Measurements from ENCODE around the gene AFAP1L1. TPM values are rescaled to one million over a fixed set of nuclear protein-coding genes. Genes with fewer than 3 reads are reported as not detected.

Gene AFAP1L1
- total RNA-seq, 4 donors from 2014 or later, result 10.3 to 20.6 (median 14.0) TPM

- WGBS, 2 donors (ENCODE audit: low coverage in 1 of 2), result 47 to 83% methylated on average over 1 to 10 of the region's 12 CpGs
- no peaks in the 10 kb centered on the region for H3K9me3 ChIP-seq
- peaks cover 0 to 77% (median 13%) of the 10 kb centered on the region in 3 donors for H3K4me1 ChIP-seq
- ATAC-seq, result peak; percentile 48
- peak overlapping the region; percentile 35 to 93 (median 74) for H3K27ac ChIP-seq
- no peaks in the 10 kb centered on the region for H3K36me3 ChIP-seq
- TF ChIP-seq POLR2AphosphoS5 (IDR thresholded peaks at IDR 0.05) (no peak), CTCF (IDR thresholded peaks at IDR 0.05) (peak in 3 of 4 experiments; percentile 61 to 73 (median 62)), EP300 (IDR thresholded peaks at IDR 0.05) (no peak), POLR2A (IDR thresholded peaks at IDR 0.05) (no peak)
- H3K27me3 ChIP-seq, result no peaks in the 10 kb centered on the region
- H3K4me3 ChIP-seq, result no peak overlapping the region
Measured at GRCh38 chr5:149371296-149371962, 99.8 kb downstream of the AFAP1L1 start.

DNA sequence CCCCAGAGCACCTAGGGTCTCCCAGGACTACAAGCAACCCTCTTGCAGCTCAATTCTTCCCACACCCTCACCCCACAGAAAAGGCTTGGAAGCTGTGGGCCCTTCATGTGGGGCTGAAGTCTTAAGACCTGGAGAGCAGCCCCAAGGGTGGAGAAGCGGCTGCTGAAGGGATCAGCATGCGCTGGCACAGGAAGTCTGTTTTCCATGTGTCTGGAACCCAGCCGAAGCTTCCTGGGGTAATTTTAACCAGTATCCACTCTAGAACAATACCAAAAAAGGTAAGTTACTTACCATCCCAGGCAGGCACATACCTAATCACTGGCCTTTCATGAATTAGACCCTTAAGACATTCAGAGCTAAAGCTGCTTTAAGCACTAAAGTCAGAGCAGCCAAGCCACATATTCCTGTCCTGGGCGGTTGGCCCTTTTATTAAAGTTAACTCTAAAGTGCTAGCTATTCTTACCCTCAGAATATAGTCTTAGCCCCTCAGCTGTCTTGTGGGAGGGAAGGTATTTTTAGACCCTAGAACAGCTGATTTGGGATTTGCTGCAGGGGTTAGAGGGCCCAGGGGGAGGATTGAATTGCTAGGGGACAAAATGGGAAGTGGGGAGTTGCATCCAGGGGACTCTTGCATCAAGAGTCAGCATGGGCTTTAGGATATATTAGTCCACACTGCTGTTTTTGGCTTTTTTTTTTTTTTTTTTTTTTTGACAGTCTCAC lies 100.6 kb downstream of the AFAP1L1 start:
- WGBS, 2 donors (ENCODE audit: low coverage in 1 of 2), result 33 to 37% methylated on average over 1 to 3 of the region's 4 CpGs
- Histone ChIP-seq H3K27me3 (no peaks in the 10 kb centered on the region), H3K36me3 (no peaks in the 10 kb centered on the region), H3K4me1 (peaks cover 0 to 73% (median 13%) of the 10 kb centered on the region in 3 donors), H3K27ac (peak overlapping the region; percentile 35 to 93 (median 74)), H3K9me3 (no peaks in the 10 kb centered on the region), H3K4me3 (no peak overlapping the region)
- TF ChIP-seq EP300 (IDR thresholded peaks at IDR 0.05), result no peak
- peak; percentile 34 for TF ChIP-seq POLR2AphosphoS5 (IDR thresholded peaks at IDR 0.05)
- no peak for TF ChIP-seq CTCF (IDR thresholded peaks at IDR 0.05)
- no peak for TF ChIP-seq POLR2A (IDR thresholded peaks at IDR 0.05)
- ATAC-seq, result peak; percentile 15

DNA sequence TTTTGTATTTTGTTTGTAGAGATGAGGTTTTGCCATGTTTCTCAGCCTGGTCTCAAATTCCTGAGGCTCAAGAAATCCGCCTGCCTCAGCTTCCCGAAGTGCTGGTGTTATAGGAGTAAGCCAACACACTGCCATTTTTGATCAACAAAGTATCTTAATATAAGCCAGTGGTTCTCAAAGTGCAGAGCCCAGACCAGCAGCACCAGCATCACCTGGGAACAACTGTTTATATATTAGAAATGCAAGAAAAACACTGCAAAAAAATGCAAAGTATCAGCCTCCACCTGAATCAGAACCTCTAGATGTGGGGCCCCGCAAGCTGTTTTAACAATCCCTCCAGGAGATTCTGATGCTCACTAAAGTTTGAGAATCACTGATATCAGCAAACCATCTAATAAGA lies 101.3 kb downstream of the AFAP1L1 start:
- Histone ChIP-seq H3K9me3 (no peaks in the 10 kb centered on the region), H3K36me3 (no peaks in the 10 kb centered on the region), H3K4me3 (no peak overlapping the region), H3K27ac (peak overlapping the region; percentile 35 to 93 (median 74)), H3K4me1 (peaks cover 0 to 68% (median 10%) of the 10 kb centered on the region in 3 donors), H3K27me3 (no peaks in the 10 kb centered on the region)
- 100% methylated on average over 1 of the region's 3 CpGs; no CpG with 5 or more reads in 1 of the 2 donors for WGBS, 2 donors (ENCODE audit: low coverage in 1 of 2)
- ATAC-seq, result no peak
- no peak for TF ChIP-seq POLR2AphosphoS5 (IDR thresholded peaks at IDR 0.05)
- no peak for TF ChIP-seq EP300 (IDR thresholded peaks at IDR 0.05)
- no peak for TF ChIP-seq CTCF (IDR thresholded peaks at IDR 0.05)
- no peak for TF ChIP-seq POLR2A (IDR thresholded peaks at IDR 0.05)

DNA sequence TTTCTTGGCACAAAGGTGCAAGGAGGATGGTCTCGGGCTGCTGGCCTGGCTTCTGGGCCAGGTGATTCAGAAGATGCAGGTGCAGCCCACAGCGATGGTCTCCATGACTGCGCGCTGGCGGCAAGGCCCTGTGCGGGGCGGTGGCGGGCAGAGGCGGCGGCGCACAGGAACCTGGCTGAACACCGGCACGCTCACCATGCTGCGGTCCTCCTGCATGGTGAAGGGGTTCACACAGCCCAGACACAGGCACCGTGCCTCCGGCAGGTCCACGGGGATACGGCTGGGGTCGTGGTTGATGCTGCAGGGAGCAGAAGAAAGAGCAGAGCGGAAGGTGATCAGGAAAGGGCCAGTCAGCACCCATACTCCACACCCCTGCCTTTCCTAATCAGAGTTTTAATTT lies 102.6 kb downstream of the AFAP1L1 start:
- H3K4me3 ChIP-seq, result no peak overlapping the region
- no peaks in the 10 kb centered on the region for H3K9me3 ChIP-seq
- 40% methylated on average over 2 of the region's 20 CpGs; no CpG with 5 or more reads in 1 of the 2 donors for WGBS, 2 donors (ENCODE audit: low coverage in 1 of 2)
- H3K36me3 ChIP-seq, result no peaks in the 10 kb centered on the region
- H3K4me1 ChIP-seq, result peaks cover 0 to 71% (median 11%) of the 10 kb centered on the region in 3 donors
- TF ChIP-seq EP300 (IDR thresholded peaks at IDR 0.05), result no peak
- no peak for TF ChIP-seq CTCF (IDR thresholded peaks at IDR 0.05)
- no peak for TF ChIP-seq POLR2A (IDR thresholded peaks at IDR 0.05)
- TF ChIP-seq POLR2AphosphoS5 (IDR thresholded peaks at IDR 0.05), result no peak
- H3K27ac ChIP-seq, result peak overlapping the region in 3 of 4 donors; percentile 64 to 93 (median 75)
- no peaks in the 10 kb centered on the region for H3K27me3 ChIP-seq
- no peak for ATAC-seq
